HG03025 (cell line): Measurements from ENCODE around the gene METAP1D.

Source experiments
- ATAC-seq: cut with Tn5 transposase; IDR thresholded peaks from one replicate; pipeline ENCODE4 v1.9.1; 2021; ENCODE audit warnings: mild to moderate bottlenecking, moderate library complexity; ENCODE audit not compliant: unreplicated experiment, low FRiP score

The METAP1D gene

DNA sequence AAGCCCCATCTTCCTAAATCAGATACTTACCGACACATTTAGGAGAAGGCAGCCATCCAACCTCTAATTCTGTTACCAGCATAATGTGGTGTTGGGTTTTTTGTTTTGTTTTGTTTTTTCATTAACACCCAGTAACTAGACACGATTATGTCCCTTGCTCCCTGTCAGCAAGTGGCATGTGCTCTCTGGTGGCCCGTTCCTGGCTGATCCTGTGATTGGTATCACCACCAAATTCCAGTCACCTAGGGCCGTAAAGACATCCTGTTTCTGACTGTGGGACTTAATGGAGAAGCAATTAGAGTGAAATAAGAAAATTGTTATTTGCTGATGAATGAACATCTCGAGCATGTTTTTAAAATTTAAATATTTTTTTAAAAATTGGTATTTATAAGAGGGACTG lies 79.7 kb downstream of the METAP1D start:
- no peak for ATAC-seq

DNA sequence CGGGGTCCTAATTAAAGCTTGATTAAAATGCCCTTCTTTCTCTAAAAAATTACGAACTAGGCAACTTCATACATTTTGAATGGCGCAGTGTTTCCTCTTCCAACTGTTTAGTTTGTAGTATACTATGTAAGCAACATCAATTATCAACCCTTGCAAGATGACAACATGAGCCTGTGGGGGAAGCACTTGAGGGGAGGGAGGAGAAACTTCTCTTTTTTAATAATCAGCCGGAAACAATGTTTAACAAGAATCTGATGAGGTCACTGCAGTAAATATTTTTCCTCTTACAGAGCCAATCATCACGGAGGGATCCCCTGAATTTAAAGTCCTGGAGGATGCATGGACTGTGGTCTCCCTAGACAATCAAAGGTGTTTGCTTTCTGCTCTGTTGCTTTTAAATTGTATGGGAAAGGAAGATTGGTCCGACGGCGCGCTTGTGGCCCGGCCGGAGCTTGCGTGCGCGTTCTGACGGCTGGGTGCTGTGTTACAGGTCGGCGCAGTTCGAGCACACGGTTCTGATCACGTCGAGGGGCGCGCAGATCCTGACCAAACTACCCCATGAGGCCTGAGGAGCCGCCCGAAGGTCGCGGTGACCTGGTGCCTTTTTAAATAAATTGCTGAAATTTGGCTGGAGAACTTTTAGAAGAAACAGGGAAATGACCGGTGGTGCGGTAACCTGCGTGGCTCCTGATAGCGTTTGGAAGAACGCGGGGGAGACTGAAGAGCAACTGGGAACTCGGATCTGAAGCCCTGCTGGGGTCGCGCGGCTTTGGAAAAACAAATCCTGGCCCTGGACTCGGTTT lies 80.3 kb downstream of the METAP1D start:
- ATAC-seq, result no peak

DNA sequence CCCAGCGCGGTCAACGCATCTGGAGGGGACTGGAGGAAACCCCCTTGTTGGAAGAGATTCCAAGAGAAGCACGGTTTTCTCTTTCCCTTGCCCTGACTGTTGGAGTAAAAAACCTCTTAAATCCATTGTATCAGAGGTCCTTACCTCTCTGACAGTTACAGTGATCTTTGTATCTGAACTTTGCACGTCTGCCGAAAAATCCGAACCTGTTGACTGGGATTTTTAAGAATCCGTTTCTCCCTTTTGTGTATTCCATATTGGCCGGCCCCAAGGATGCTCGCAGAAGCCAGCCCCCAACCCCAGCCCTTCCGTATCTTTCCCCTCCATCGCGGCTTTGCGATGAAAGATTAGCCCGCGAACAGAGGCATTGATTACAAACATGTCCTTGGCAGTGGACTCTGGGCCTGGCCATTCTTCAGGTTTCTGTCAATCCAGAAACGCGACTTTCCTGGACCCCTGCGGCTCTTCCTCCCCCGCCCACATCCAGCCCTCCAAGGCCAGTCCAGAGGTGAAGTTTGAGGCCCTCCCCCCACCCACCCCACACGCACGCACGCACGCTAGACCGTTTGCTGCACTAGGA lies 81.0 kb downstream of the METAP1D start:
- ATAC-seq, result no peak

DNA sequence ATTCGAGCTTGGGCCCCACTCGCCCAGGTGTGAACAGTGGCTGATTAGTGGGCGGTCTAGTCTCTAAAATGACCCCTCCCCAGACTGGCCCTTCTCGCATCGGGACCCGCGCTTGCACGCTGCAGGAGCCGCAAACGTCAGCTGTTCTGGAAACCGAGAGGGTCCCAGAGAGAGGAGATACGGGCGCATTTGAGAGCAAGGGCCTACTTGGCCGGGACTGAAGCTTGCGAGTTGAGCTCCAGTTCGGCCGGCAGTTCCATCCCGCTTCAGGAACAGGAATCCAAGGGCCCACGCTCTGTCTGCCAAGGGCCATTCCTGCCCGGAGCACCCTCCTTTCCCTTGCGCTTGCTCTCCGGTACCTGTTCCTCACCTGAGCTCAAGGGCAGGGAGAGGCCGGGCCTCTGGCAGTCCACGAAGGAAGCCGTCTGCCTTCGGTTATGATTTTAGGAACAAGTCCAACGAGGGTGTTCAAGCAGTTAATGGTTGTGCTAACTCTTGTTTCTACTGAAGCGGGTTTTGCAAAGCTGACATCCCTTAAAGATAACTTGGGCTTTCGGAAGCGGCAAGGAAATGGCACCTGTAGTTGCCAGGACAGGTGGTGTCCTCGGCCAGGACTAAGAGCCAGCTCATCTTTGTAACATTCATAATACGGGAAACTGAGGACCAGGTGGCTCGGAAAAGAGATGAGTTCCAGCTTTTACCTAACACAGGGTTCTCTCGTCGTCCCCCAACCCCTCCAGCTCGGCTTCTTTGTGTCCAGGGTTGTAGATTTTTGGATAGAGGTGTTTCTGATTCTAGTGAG lies 81.7 kb downstream of the METAP1D start:
- ATAC-seq, result no peak

DNA sequence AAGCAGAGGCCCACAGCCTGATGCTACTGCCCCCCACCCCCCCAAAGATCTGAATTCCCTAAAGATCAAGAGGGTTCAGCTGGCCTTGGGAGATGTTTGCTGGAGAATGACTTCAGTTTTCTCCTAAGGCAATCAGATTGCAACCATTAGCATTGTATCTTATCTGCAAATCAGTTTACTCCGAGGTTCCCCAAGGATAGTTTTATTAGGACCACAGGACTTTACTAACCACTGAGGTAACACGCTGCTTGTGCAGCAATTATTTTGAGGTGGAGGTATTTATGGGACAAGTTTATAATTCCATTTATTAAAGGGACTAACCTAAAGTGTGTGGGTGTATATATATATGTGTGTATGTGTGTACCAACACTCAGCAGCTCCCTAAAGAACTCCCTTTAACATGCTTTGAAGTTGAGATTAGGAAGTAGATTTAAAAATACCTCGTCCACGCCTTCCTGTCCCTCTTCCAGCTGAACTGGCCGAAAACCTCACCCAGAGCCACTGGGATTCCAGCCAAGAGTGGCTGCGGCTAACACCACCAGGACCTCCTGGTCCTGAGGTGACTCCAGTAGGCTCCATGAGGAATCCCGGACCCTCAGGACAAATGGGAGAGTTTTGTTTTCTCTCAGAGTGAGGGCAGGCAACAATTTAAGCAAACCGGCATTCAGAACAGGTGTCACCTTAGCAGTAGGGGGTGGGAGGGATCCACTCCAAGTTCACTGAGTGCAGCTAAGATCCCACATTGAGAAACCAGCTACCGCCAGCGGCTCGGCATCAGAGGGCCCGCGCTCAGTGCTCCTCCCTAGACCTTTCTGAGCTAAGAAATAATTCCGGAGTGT lies 82.6 kb downstream of the METAP1D start:
- no peak for ATAC-seq

DNA sequence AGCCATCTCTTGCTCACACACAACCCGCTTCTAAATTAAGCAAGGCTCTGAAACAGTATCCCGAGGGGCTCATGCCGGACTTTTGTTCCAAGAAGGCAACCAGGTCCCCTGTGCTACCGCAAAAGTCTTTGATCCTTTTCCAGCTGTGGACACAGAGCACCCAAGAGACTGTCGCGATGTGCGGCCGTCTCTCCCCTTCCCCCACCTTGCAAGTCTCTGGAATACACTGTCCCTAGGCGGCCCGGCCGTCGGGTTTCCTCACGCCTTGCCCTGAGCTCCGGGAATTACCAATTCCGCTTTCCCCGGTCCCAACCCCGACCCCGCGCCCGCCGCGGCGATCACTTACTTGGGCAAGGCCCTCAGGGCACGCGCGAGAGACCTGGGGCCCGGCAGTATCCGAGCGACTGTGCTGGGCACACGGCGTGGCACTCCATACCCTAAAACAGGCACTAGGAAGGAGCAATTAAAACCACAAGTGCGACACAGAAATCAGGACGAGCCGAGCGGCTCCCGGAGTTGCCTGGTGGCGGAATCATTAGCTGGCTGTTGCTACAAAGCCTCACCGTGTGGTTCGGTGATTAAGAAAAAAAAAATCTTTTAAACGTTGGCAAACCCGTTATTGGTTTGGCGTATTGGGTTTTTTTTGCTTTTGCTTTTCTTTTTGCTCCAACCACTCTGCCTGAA lies 83.3 kb downstream of the METAP1D start:
- ATAC-seq, result no peak

DNA sequence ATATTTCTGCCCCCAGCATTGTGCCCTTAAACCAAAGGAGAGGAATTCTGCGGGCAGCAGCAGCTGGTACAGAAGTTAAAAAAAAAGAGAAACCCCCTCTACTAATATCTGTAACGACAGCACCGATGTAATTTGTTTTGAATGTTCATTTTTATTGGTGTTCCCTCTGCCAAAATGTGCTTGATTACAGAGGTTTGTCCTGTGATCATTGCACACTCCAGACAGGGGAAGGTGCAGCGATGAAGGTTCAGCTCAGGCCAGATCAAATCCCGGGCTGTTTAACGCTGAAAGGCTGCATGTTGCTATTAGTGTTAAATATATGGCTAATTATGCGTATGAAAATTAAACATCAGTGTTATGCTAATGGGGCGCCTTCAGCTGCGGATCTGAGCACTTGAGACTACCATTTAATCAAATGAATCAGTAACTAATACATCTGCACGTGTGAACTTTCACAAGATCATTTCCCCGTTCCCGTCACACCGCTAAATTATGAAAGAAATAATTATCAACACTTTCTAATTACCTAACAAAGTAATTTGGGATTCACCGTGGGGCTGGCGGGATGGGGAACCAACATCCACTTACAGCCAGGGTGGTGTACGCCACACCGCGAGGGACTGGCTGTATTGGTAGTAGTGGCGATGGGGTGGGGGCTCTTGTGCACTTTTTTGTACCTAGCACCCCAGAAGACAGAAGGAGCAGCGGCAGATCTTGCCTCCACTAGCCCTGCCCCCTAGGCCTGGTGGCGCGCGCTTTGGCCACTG lies 84.1 kb downstream of the METAP1D start:
- ATAC-seq, result no peak

DNA sequence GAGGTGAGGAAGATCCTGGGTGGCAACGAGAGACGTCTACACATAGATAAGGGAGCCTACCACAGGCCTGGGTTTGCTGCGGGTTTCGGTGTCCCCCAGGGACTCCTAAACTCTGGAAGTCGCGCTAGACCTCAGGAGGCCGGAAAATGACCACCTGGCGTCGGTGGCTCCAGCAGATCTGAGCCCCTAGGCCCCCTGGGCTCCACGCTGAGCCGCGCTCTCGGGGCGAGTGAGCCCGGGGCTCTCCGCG lies 84.6 kb downstream of the METAP1D start:
- no peak for ATAC-seq

DNA sequence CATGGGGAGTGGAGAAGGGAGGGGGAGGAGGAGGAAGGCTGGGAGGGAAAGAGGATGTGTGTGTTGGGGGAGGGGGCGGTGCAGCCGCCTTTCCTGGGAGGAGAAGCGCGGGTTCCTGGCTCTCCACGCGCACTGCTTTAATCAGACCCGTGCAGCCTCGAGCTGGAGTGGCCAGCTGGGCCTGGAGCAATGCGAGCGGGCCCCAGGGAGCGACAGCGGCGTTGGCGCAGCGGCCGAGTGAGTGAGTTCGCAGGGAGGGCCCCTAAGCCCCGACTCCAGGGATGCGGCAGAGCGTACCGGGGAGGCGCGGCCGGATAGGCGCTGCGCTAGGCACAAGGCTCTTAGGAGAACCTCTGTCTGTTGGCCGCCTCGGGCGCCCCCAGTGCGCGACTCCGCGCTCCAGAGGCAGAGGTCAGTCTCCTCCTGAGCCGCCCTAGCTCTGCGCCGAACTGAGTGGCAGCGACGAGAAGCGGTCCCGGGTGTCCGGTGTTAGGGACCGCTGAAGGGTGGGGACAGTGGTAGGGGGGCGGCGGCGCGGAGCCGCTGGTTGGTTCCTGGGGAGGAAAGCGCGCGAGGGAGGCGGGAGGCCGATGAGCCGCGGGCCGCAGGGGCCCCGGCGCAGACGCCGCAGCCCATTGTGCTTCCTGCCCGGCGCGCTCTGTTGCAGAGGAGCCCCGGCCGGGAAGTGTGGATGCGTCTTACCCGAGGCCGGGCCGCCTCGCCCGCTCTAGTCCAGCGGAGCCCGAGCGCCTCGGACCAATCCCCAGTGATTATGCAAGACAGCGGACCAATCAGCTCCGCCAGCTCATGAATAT lies 85.1 kb downstream of the METAP1D start:
- peak; percentile 93 for ATAC-seq

DNA sequence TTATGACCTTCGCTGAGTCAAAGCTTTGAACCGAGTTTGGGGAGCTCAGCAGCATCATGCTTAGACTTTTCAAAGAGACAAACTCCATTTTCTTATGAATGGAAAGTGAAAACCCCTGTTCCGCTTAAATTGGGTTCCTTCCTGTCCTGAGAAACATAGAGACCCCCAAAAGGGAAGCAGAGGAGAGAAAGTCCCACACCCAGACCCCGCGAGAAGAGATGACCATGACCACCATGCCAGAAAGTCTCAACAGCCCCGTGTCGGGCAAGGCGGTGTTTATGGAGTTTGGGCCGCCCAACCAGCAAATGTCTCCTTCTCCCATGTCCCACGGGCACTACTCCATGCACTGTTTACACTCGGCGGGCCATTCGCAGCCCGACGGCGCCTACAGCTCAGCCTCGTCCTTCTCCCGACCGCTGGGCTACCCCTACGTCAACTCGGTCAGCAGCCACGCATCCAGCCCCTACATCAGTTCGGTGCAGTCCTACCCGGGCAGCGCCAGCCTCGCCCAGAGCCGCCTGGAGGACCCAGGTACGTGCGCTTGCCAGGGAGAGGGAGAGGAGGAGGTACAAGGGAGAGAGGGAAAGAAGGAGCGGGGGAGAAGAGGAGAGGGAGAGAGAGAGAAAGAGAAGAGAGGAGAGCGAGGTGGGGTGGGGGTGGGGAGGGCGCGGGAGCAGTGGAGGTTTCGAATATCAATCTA lies 85.9 kb downstream of the METAP1D start, which contains the start of gene DLX1:
Gene DLX1 (plus strand): TSS at position 48 of the 700 bp plus-strand sequence. CDS start 171 bp downstream, at position 219.
- ATAC-seq, result peak; percentile 4

DNA sequence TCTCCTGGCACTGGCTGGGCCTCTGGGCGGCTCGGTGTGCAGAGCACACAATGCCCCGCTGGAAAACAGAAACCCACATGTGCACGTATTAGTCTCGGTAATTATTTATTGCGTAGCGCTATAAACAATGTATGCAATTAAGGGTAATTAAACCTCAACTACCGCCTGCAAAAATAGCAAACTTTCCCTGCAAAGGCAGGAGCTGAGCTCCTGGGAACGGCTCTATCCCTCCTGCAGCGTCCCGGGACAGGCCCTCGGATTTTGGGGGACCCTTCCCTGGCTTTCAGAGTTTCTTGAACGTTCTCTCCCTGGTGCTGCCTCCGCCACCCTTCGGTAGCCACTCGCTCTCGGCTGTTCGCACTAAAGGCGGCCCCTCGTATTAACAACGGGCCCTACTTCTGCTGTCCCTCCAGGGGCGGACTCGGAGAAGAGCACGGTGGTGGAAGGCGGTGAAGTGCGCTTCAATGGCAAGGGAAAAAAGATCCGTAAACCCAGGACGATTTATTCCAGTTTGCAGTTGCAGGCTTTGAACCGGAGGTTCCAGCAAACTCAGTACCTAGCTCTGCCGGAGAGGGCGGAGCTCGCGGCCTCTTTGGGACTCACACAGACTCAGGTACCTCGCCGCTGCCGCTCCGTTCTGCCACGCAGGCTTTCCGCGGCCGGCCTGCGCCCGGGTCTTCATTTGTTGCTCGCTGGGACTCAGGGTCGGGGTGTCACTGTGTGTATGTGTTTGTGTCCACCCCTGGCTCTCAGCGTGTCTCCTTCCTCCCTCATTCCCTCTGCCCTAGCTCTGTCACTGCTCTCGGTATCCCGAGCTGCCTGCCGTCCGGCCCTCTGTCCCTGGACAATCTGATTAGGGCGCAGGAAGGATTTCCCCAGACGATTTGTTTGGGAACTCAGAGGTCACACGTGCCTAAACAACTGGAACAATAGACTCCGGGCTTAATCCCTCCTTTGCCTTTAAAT lies 86.8 kb downstream of the METAP1D start:
- ATAC-seq, result no peak

DNA sequence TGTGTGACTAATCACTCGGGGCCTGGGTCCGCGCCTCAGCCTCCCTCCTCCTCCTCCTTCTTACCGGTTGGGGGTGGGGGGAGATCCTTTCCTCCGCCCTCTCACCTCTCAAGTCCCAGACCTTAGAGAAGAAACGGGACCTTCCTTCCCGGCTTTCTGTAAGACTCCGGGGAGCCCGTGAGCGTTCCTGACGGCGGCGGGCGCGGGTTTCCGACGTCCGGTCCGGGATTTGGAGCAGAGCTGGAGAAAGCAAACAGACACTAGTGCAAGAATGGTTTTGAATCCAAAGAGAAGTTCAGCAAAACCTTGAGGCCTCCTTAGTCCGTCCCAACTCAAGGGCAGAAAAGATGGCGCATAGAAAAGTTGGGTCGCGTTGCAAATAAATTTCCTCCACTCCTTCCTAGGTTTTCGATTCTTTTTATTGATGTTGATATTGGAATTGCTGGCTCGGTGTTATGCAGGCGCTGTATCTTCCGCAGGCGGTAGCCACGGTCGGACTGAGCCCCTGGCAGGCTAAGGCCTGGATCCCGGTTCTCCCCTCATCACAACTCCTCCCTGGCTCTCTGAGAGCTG lies 87.5 kb downstream of the METAP1D start:
- ATAC-seq, result no peak

DNA sequence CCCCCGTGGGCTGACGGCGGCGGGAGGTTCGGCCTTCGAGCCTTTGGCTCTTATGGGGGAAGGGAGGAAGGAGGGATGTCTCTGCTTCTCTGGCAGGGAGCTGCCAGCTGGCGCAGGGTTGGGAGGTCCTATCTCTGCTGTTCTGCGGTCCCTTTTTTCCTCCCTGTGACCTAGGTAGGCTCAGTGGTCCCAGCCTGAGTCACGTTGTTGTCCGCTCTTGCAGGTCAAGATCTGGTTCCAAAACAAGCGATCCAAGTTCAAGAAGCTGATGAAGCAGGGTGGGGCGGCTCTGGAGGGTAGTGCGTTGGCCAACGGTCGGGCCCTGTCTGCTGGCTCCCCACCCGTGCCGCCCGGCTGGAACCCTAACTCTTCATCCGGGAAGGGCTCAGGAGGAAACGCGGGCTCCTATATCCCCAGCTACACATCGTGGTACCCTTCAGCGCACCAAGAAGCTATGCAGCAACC lies 88.1 kb downstream of the METAP1D start:
- no peak for ATAC-seq

DNA sequence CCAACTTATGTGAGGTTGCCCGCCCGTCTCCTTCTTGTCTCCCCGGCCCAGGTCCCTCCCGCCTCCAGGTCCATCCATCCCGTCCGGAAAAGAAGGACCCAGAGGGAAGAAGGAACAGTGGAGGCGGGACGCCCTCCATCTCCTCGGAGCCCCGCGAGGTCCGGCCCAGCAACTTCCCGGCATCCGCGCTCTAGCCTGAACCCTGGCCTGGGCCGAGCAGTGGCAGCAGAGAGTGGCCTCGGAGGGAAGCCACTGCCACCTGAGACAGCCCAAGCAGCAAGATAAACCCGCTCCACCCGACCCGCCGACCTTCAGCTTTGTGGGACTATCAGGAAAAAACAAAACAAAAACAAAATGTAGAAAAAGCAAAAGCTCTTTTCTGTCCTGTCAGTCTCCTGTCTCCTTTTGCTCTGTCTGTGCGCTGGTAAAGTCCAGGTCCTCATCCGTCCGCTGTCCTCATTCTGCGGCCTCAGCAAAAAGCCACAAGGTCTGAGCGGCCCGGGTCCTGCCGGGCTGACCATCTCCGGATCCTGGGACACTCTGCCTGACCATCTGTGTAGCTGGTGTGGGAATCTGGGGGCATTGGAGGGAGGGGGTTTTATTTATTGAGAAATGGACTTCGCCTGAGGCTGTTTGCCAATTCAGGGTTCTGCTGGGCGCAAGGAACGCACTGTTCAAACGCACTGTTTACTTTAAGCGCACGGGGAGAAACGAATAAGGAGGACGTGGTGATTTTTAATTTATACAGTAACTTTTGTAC lies 88.7 kb downstream of the METAP1D start:
- ATAC-seq, result no peak

DNA sequence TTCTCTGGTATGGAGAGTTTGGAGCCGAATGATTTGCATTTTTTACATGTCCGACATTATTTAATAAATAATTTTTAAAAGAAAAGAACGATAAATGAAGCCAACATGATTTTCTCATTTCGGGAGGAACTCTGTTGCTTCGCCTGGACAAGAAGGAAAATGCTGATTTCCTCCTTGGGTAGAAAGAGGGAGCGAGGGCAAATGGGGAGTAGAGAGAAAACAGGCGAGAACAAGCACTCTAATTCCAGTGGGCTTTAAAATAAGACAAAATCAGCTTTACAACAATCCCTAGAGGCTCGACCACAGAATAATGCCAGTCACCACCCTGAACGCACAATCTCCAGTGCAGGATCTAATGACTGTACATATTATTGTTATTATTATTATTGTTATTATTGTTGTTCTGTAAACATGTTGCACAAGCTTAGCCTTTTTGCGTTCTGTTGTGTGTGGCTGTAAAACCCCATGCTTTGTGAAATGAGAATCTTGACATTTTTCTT lies 89.3 kb downstream of the METAP1D start:
- no peak for ATAC-seq

DNA sequence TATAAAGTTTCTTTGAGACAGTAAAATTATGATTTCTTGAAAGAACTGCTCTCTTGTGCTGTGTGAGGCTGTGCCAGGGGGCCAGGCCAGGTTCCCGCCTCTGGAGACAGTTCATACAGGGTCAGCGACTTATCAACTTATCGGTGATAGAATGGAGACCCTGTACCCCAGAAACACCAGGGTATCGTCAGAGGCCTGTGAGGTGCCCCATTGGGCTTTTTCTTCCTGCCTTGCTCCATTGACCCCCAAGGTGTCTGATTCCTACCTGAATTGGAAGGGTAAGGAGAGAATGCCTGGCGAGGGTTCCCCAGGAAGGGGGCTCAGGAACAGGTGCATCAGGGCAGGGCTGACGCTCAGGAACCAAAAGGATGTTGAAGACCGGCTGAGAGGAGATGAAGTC lies 89.9 kb downstream of the METAP1D start:
- no peak for ATAC-seq
